Ishikawa (cell line): Measurements from ENCODE around the gene GIGYF1.

ENCODE experiments used
- CEBPB ChIP-seq: IDR thresholded peaks from 2 replicates; pipeline ENCODE4 v1.6.1; 2012
- CREB1 ChIP-seq: IDR thresholded peaks from 2 replicates; pipeline ENCODE4 v1.6.1; 2012; ENCODE audit warnings: low read depth
- EGR1 ChIP-seq: IDR thresholded peaks from 2 replicates; pipeline ENCODE4 v1.6.1; 2012
- EP300 ChIP-seq: IDR thresholded peaks from 2 replicates; pipeline ENCODE4 v1.6.1; 2012; ENCODE audit warnings: borderline replicate concordance
- FOXM1 ChIP-seq: IDR thresholded peaks from 2 replicates; pipeline ENCODE4 v1.6.1; 2012; ENCODE audit warnings: low read depth, borderline replicate concordance
- MAX ChIP-seq: IDR thresholded peaks from 2 replicates; pipeline ENCODE4 v1.6.1; 2012
- NFIC ChIP-seq: IDR thresholded peaks from 2 replicates; pipeline ENCODE4 v1.6.1; 2012
- RAD21 ChIP-seq: IDR thresholded peaks from 2 replicates; pipeline ENCODE4 v1.6.1; 2012; ENCODE audit warnings: low read depth
- REST ChIP-seq: IDR thresholded peaks from 2 replicates; pipeline ENCODE4 v1.6.1; 2012; ENCODE audit warnings: low read depth, mild to moderate bottlenecking
- TAF1 ChIP-seq: IDR thresholded peaks from 2 replicates; pipeline ENCODE4 v1.6.1; 2012; ENCODE audit warnings: low read depth, mild to moderate bottlenecking
- TCF12 ChIP-seq: IDR thresholded peaks from 2 replicates; pipeline ENCODE4 v1.6.1; 2012; ENCODE audit warnings: low read depth
- TEAD4 ChIP-seq: IDR thresholded peaks from 2 replicates; pipeline ENCODE4 v1.6.1; 2012
- USF1 ChIP-seq: IDR thresholded peaks from 2 replicates; pipeline ENCODE4 v1.6.1; 2012
- YY1 ChIP-seq: IDR thresholded peaks from 2 replicates; pipeline ENCODE4 v1.6.1; 2012; ENCODE audit warnings: low read depth
- ZBTB7A ChIP-seq: IDR thresholded peaks from 2 replicates; pipeline ENCODE4 v1.6.1; 2012; ENCODE audit warnings: low read depth

GIGYF1 gene

GRCh38 chr7:100728196-100728595 is 34.1 kb upstream of the GIGYF1 start:
- TF ChIP-seq CREB1 (no peak), EP300 (no peak), MAX (no peak), RAD21 (no peak), NFIC (no peak), TAF1 (no peak), CEBPB (no peak), TCF12 (no peak), REST (no peak), TEAD4 (no peak), EGR1 (no peak), YY1 (no peak), ZBTB7A (no peak), FOXM1 (no peak), USF1 (no peak)

GRCh38 chr7:100726996-100727761 is 33.1 kb upstream of the GIGYF1 start:
- TF ChIP-seq USF1 (no peak), RAD21 (no peak), NFIC (no peak), TEAD4 (no peak), TAF1 (no peak), CREB1 (no peak), MAX (no peak), TCF12 (no peak), FOXM1 (no peak), EGR1 (no peak), YY1 (no peak), CEBPB (no peak), REST (no peak), ZBTB7A (no peak), EP300 (no peak)

GRCh38 chr7:100723732-100724275 is 29.8 kb upstream of the GIGYF1 start:
- TF ChIP-seq REST: no peak
- no peak for TF ChIP-seq MAX
- no peak for TF ChIP-seq EGR1
- no peak for TF ChIP-seq CREB1
- no peak for TF ChIP-seq EP300
- no peak for TF ChIP-seq YY1
- TF ChIP-seq USF1: no peak
- no peak for TF ChIP-seq ZBTB7A
- TF ChIP-seq TAF1: no peak
- no peak for TF ChIP-seq CEBPB
- TF ChIP-seq NFIC: no peak
- TF ChIP-seq TCF12: no peak
- TF ChIP-seq RAD21: no peak
- no peak for TF ChIP-seq FOXM1
- TF ChIP-seq TEAD4: no peak
